Neural cell (in vitro differentiated cells): Measurements from ENCODE around the gene USO1. TPM values are rescaled to one million over a fixed set of nuclear protein-coding genes. Genes with fewer than 3 reads are reported as not detected.
"Not testable (repeated sequence)": the region's sequence is repeated elsewhere in the genome, so short reads cannot be mapped to it uniquely, and the experiment has no call there.

Experiments used
- H2AFZ ChIP-seq: fragments of 200-600, 300-800 bp; sonication (generic), shearing (Covaris generic); 2 replicates; pipeline ENCODE4 v1.6.0; 2014; ENCODE audit warnings: low read depth, mild to moderate bottlenecking, antibody characterized with exemption, low read length, moderate library complexity
- H3F3A ChIP-seq: fragments of 200-600 bp; shearing (Covaris generic); 2 replicates; pipeline ENCODE4 v1.6.1; 2016; ENCODE audit warnings: mild to moderate bottlenecking, moderate library complexity, mixed read lengths, antibody characterized with exemption, low read length; ENCODE audit not compliant: insufficient read depth, poor library complexity, severe bottlenecking
- H3K27ac ChIP-seq: fragments of 200-600, 300-800 bp; sonication (generic), shearing (Covaris generic); 2 replicates; pipeline ENCODE4 v1.5.1; 2014; ENCODE audit warnings: mild to moderate bottlenecking, low read length, moderate library complexity
- H3K27me3 ChIP-seq: fragments of 300-800, 200-600 bp; sonication (generic), shearing (Covaris generic); 2 replicates; pipeline ENCODE4 v1.6.0; 2014; ENCODE audit warnings: mild to moderate bottlenecking, low read depth, low read length, moderate library complexity; ENCODE audit not compliant: insufficient read depth
- H3K36me3 ChIP-seq: fragments of 300-800, 200-600 bp; sonication (generic), shearing (Covaris generic); 2 replicates; pipeline ENCODE4 v1.5.1; 2014; ENCODE audit warnings: mild to moderate bottlenecking, antibody characterized with exemption, low read length, moderate library complexity; ENCODE audit not compliant: insufficient read depth
- H3K4me2 ChIP-seq: fragments of 300-800, 200-600 bp; sonication (generic), shearing (Covaris generic); 2 replicates; pipeline ENCODE4 v1.6.0; 2014; ENCODE audit warnings: mild to moderate bottlenecking, low read length
- H3K4me3 ChIP-seq: fragments of 300-800, 200-600 bp; sonication (generic), shearing (Covaris generic); 2 replicates; pipeline ENCODE4 v1.5.1; 2014; ENCODE audit warnings: mild to moderate bottlenecking, low read length, moderate library complexity
- H3K79me2 ChIP-seq: fragments of 200-600 bp; shearing (Covaris generic); replicated peaks from 2 replicates; pipeline ENCODE4 v1.6.0; 2014; ENCODE audit warnings: mild to moderate bottlenecking, low read length, moderate library complexity; ENCODE audit not compliant: insufficient read depth
- H3K9ac ChIP-seq: fragments of 300-800, 200-600 bp; sonication (generic), shearing (Covaris generic); 2 replicates; pipeline ENCODE4 v1.6.1; 2016; ENCODE audit warnings: mild to moderate bottlenecking, low read length, mixed read lengths
- H3K9me2 ChIP-seq: fragments of 200-600 bp; shearing (Covaris generic); 2 replicates; pipeline ENCODE4 v1.6.1; 2016; ENCODE audit warnings: mild to moderate bottlenecking, low read length, mixed read lengths; ENCODE audit not compliant: insufficient read depth
- H3K9me3 ChIP-seq: fragments of 200-600, 300-800 bp; sonication (generic), shearing (Covaris generic); 2 replicates; pipeline ENCODE4 v1.6.1; 2016; ENCODE audit warnings: mild to moderate bottlenecking, mixed run types, low read length, moderate library complexity, mixed read lengths
- H4K20me1 ChIP-seq: fragments of 200-600 bp; shearing (Covaris generic); 2 replicates; pipeline ENCODE4 v1.6.1; 2016; ENCODE audit warnings: mild to moderate bottlenecking, mixed run types; ENCODE audit not compliant: insufficient read depth
- EP300 ChIP-seq: fragments of 450-650 bp; conservative IDR thresholded peaks from 2 replicates; pipeline ENCODE4 v1.6.1; 2014; ENCODE audit warnings: antibody characterized with exemption, mild to moderate bottlenecking, moderate library complexity; ENCODE audit not compliant: poor library complexity, severe bottlenecking
- EZH2 ChIP-seq: fragments of 200-600, 300-800 bp; shearing (Covaris generic), sonication (generic); IDR thresholded peaks from 2 replicates; pipeline ENCODE4 v1.6.1; 2014; ENCODE audit warnings: antibody characterized with exemption, low read length, borderline replicate concordance, mild to moderate bottlenecking; ENCODE audit not compliant: insufficient read depth, poor library complexity, severe bottlenecking
- MXI1 ChIP-seq: fragments of 450-650 bp; conservative IDR thresholded peaks from 2 replicates; pipeline ENCODE4 v1.6.1; 2014; ENCODE audit warnings: antibody characterized with exemption, mild to moderate bottlenecking; ENCODE audit not compliant: poor library complexity, severe bottlenecking
- POLR2AphosphoS5 ChIP-seq: IDR thresholded peaks from 2 replicates; pipeline ENCODE4 v1.6.1; 2012
- RAD21 ChIP-seq: fragments of 450-650 bp; conservative IDR thresholded peaks from 2 replicates; pipeline ENCODE4 v1.6.1; 2014; ENCODE audit warnings: antibody characterized with exemption, mild to moderate bottlenecking, moderate library complexity
- SMC3 ChIP-seq: fragments of 450-650 bp; conservative IDR thresholded peaks from 2 replicates; pipeline ENCODE4 v1.6.1; 2014; ENCODE audit warnings: antibody characterized with exemption, mild to moderate bottlenecking, moderate library complexity; ENCODE audit not compliant: poor library complexity
- TAF1 ChIP-seq: IDR thresholded peaks from 2 replicates; pipeline ENCODE4 v1.6.1; 2012; ENCODE audit warnings: low read depth
- polyA plus RNA-seq: library from polyadenylated mRNA; depleted of rRNA; stranded (reverse); fragments of >200 nt; gene quantifications from 2 replicates; pipeline ENCODE4 v1.2.3, GENCODE V29; 2014
- TF ChIP-seq, protein P1 (sequence below): fragments of 450-650 bp; IDR thresholded peaks from 2 replicates; pipeline ENCODE4 v1.5.1; 2014; ENCODE audit warnings: antibody characterized with exemption, mild to moderate bottlenecking, moderate library complexity; ENCODE audit not compliant: poor library complexity, severe bottlenecking
- TF ChIP-seq, protein P2 (sequence below): IDR thresholded peaks from 2 replicates; pipeline ENCODE4 v1.6.1; 2012; ENCODE audit warnings: borderline replicate concordance

USO1 gene
- polyA plus RNA-seq, 1 donor from 2014 or later: 40.0 TPM

DNA sequence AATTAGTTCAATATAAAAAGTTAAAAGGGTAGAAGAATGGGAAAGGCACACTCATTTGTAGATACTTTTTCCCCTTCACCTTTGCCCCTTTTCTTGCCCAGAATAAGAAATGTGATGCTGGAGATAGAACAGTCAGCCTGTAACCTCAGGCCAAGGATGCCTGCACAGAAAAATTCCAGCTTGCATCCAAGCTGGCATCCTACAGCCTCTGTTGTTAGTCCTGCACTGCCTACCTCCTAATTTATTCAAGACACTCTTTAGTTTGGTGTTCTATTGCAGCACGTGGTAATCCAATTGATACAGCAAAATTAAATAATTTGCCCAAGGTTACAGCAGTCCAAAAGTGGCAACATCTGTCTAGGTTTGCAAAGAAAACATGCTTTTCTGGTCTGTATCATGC, 9.7 kb upstream of the USO1 start:
- Histone ChIP-seq H3K27me3 (no peaks in the 10 kb centered on the region), H4K20me1 (no peaks in the 10 kb centered on the region), H3F3A (no peaks in the 10 kb centered on the region), H2AFZ (no peak overlapping the region), H3K36me3 (no peaks in the 10 kb centered on the region), H3K79me2 (no peaks in the 10 kb centered on the region), H3K4me2 (no peak overlapping the region), H3K9ac (no peak overlapping the region), H3K9me2 (no peaks in the 10 kb centered on the region), H3K9me3 (no peaks in the 10 kb centered on the region), H3K4me3 (no peak overlapping the region), H3K27ac (no peak overlapping the region)
- TF ChIP-seq, protein P1, sequence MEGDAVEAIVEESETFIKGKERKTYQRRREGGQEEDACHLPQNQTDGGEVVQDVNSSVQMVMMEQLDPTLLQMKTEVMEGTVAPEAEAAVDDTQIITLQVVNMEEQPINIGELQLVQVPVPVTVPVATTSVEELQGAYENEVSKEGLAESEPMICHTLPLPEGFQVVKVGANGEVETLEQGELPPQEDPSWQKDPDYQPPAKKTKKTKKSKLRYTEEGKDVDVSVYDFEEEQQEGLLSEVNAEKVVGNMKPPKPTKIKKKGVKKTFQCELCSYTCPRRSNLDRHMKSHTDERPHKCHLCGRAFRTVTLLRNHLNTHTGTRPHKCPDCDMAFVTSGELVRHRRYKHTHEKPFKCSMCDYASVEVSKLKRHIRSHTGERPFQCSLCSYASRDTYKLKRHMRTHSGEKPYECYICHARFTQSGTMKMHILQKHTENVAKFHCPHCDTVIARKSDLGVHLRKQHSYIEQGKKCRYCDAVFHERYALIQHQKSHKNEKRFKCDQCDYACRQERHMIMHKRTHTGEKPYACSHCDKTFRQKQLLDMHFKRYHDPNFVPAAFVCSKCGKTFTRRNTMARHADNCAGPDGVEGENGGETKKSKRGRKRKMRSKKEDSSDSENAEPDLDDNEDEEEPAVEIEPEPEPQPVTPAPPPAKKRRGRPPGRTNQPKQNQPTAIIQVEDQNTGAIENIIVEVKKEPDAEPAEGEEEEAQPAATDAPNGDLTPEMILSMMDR: no peak
- TF ChIP-seq TAF1: no peak
- no peak for TF ChIP-seq POLR2AphosphoS5
- TF ChIP-seq, protein P2, sequence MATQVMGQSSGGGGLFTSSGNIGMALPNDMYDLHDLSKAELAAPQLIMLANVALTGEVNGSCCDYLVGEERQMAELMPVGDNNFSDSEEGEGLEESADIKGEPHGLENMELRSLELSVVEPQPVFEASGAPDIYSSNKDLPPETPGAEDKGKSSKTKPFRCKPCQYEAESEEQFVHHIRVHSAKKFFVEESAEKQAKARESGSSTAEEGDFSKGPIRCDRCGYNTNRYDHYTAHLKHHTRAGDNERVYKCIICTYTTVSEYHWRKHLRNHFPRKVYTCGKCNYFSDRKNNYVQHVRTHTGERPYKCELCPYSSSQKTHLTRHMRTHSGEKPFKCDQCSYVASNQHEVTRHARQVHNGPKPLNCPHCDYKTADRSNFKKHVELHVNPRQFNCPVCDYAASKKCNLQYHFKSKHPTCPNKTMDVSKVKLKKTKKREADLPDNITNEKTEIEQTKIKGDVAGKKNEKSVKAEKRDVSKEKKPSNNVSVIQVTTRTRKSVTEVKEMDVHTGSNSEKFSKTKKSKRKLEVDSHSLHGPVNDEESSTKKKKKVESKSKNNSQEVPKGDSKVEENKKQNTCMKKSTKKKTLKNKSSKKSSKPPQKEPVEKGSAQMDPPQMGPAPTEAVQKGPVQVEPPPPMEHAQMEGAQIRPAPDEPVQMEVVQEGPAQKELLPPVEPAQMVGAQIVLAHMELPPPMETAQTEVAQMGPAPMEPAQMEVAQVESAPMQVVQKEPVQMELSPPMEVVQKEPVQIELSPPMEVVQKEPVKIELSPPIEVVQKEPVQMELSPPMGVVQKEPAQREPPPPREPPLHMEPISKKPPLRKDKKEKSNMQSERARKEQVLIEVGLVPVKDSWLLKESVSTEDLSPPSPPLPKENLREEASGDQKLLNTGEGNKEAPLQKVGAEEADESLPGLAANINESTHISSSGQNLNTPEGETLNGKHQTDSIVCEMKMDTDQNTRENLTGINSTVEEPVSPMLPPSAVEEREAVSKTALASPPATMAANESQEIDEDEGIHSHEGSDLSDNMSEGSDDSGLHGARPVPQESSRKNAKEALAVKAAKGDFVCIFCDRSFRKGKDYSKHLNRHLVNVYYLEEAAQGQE: no peak
- no peak for TF ChIP-seq RAD21
- TF ChIP-seq SMC3: no peak
- TF ChIP-seq EP300: no peak
- TF ChIP-seq MXI1: no peak
- no peak for TF ChIP-seq EZH2

DNA sequence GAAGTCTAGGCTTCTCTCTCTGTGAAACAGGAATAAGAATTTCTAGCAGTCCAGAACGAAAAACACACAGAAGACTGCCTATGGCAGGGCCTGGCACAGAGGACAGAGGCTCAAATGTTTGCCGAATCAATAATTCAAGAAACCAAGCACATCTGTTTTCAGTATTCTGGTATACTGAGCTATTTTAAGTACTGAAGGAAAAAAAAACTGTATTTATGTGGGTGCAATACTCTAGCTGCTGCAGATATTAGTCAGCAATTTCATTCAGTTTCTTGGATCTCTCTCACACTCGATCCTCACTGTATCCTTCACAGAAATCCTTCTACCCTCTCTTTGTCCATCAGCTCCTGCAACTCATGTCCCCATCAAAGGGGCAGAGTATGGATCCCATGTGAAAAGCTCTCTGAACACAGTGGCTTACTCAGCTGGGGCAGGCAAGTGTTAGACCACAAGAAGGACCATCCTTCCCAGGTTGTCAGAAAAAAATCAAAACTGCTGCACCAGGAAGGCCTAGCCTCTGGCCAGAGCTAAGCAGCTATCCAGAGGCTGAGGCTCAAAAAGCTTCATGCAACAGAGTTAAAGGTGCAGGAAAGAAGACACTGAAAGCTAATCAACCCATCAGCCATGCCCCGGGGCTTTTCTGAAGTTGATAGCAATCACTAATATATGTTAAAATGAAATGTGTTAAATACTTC, 9.1 kb upstream of the USO1 start:
- Histone ChIP-seq H3K9me2 (no peaks in the 10 kb centered on the region), H3K79me2 (no peaks in the 10 kb centered on the region), H3K27me3 (no peaks in the 10 kb centered on the region), H3K9me3 (no peaks in the 10 kb centered on the region), H3K27ac (no peak overlapping the region), H3F3A (no peaks in the 10 kb centered on the region), H3K9ac (no peak overlapping the region), H4K20me1 (no peaks in the 10 kb centered on the region), H2AFZ (no peak overlapping the region), H3K4me3 (no peak overlapping the region), H3K36me3 (no peaks in the 10 kb centered on the region), H3K4me2 (no peak overlapping the region)
- TF ChIP-seq TAF1 (no peak), MXI1 (no peak)

DNA sequence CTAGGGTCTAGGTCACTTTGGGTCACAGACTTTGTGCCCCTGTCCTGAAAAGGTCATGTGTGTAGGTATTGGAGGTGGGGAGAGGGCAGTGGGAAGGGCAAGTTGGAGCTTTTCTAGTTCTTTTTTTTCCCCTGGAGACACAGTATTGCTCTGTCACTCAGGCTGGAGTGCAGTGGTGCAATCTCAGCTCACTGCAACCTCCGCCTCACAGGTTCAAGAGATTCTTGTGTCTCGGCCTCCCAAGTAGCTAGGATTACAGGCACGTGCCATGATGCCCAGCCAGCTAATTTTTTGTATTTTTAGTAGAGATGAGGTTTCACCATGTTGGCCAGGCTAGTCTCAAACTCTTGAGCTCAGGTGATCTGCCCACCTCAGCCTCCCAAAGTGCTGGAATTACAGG, 8.3 kb upstream of the USO1 start:
- not testable (repeated sequence) for H3K9me2 ChIP-seq, H3K79me2 ChIP-seq, H3F3A ChIP-seq, H3K27me3 ChIP-seq, H3K4me2 ChIP-seq, H2AFZ ChIP-seq, H3K4me3 ChIP-seq, H3K9ac ChIP-seq, H3K27ac ChIP-seq, H3K36me3 ChIP-seq, H3K9me3 ChIP-seq, H4K20me1 ChIP-seq
